Heart right ventricle (tissue), 16 donors: ENCODE data around the gene CBR4. TPM values are rescaled to one million over a fixed set of nuclear protein-coding genes. Genes with fewer than 3 reads are reported as not detected.

Source experiments
- ATAC-seq, 8 donors: fragments of 200-7000 bp; cut with Tn5 transposase; one replicate each; pipeline ENCODE4 v1.9.1; 2020; ENCODE audit warnings: mild to moderate bottlenecking in 8 of 8, moderate library complexity in 8 of 8, moderate number of reproducible peaks in 1 of 8
- DNase-seq, 2 donors: peaks; one replicate each; pipeline ENCODE4 v3.0.0-alpha.2; 2020
- H3K27ac ChIP-seq, 10 donors: fragments of 200-600 bp; sonication (generic) in 2 of 10; one replicate each; pipeline versions ENCODE4 v1.5.0 to v1.8.0; 2020 to 2022; ENCODE audit warnings: mild to moderate bottlenecking in 3 of 10
- H3K27me3 ChIP-seq, 7 donors: fragments of 200-600 bp; one replicate each; pipeline ENCODE4 v1.8.0; 2021 to 2022; ENCODE audit warnings: mild to moderate bottlenecking in 2 of 7
- H3K36me3 ChIP-seq, 9 donors: fragments of 200-600 bp; sonication (generic) in 1 of 9; one replicate each; pipeline versions ENCODE4 v1.5.0 to v1.8.0; 2020 to 2022; ENCODE audit warnings: mild to moderate bottlenecking in 2 of 9
- H3K4me1 ChIP-seq, 9 donors: fragments of 200-600 bp; sonication (generic) in 1 of 9; one replicate each; pipeline versions ENCODE4 v1.5.0 to v1.8.0; 2020 to 2022; ENCODE audit warnings: mild to moderate bottlenecking in 4 of 9
- H3K4me3 ChIP-seq, 10 donors: fragments of 200-600 bp; sonication (generic) in 2 of 10; one replicate each; pipeline versions ENCODE4 v1.5.0 to v1.8.0; 2020 to 2022; ENCODE audit warnings: mild to moderate bottlenecking in 7 of 10, moderate library complexity in 2 of 10
- H3K9me3 ChIP-seq, 11 donors: fragments of 200-600 bp in 10 of 11; sonication (generic) in 2 of 11; one replicate each; pipeline versions ENCODE4 v1.5.0 to v1.8.0; 2013 to 2022; ENCODE audit warnings: mild to moderate bottlenecking in 2 of 11, control low read depth in 1 of 11, moderate library complexity in 1 of 11
- CTCF ChIP-seq, 9 donors: fragments of 200-600 bp; sonication (generic) in 2 of 9; IDR thresholded peaks; one replicate each; pipeline versions ENCODE4 v1.5.0 to v1.8.0; 2021 to 2022; ENCODE audit warnings: antibody characterized with exemption in 9 of 9, mild to moderate bottlenecking in 5 of 9, moderate library complexity in 1 of 9
- whole genome bisulfite sequencing, 2 donors: extraction: QIAGEN DNeasy Blood & Tissue Kit; methylation state at CpG; one replicate each; pipeline ENCODE4 v1.1.7; 2013; ENCODE audit warnings: inconsistent platforms in 1 of 2; 5-methylcytosine and 5-hydroxymethylcytosine counted together
- intact Hi-C, 10 donors: fragments of 100-400 bp; cut with DNase I; formaldehyde crosslinking; loops; one replicate each; pipeline versions ENCODE4 v1.11.1 to v1.14.2; 2022
- polyA plus RNA-seq, 2 donors: library from polyadenylated mRNA; stranded (reverse); fragments of 200-250 nt; gene quantifications; one replicate each; pipeline ENCODE4 v1.2.3, GENCODE V29; 2013
- total RNA-seq, 10 donors: library from RNA; stranded (reverse); fragmentation: NEBNext Ultra II Directional in 3 of 10; extraction: Animal tissue kit (Norgen Biotek cat#: 25700) in 3 of 10; gene quantifications; one replicate each; pipeline versions ENCODE4 v1.2.1 to v1.2.4, GENCODE V29; 2021 to 2023
- donor health status: Arrhythmogenic right ventricular cardiomyopathy.
- donor health status: ischemic (EF 13 %, LVEDD 7.1; RV severe dilation, severe dysfunction).
- donor health status: healthy with polysubstance abuse.
- donor health status: DM: no; HTN: yes; CAD: no.
- donor health status: DM: no; HTN: no; CAD: no.
- donor health status: ischemic (EF 25% LVEDD 6.9; RV normal size, moderate dysfunction).
- donor health status: ischemic (EF 25% LVEDD 5.7; RV mildly dilated, moderate dysfunction).
- donor health status: healthy.
- donor health status: DM: yes; HTN: yes; CAD: no.
- donor health status: Ischemic cardiomyopathy.
- donor health status: ischemic (EF 35%, LVEDD 5.7; RV mildly dilated, moderate dysfunction).
- donor health status: nonischemic (EF 11% LVEDD 7.7; RV severe dilation, severe dysfunction).
- donor health status: DM: yes; HTN: yes; CAD: no.
- donor health status: PGD.
- donor health status: ischemic (EF 29% LVEDD 5.4; RV normal size, mild dysfunction).
- donor health status: nonischemic (EF 23%, LVEDD 6.1; RV moderate dilation, normal function).

Gene CBR4
- total and polyA plus RNA-seq, 12 donors, result 6.8 to 25.3 (median 22.2) TPM

GRCh38 chr4:168979338-168979737 lies 30.7 kb downstream of the CBR4 start:
- H3K36me3 ChIP-seq, result peaks cover 0 to 64% (median 15%) of the 10 kb centered on the region in 9 donors
- H3K27ac ChIP-seq, result no peak overlapping the region
- WGBS, 2 donors, result 92% methylated on average over 7 of the region's 7 CpGs
- no peaks in the 10 kb centered on the region for H3K27me3 ChIP-seq
- no peak overlapping the region for H3K4me3 ChIP-seq
- no peak for TF ChIP-seq CTCF (IDR thresholded peaks at IDR 0.05)
- ATAC-seq (no peak), DNase-seq (no peak)
- no peaks in the 10 kb centered on the region for H3K4me1 ChIP-seq
- H3K9me3 ChIP-seq, result peaks cover 0 to 41% (median 19%) of the 10 kb centered on the region in 11 donors
- intact Hi-C loops, result no loop called here

GRCh38 chr4:168978001-168978700 lies 31.9 kb downstream of the CBR4 start:
- ATAC-seq (no peak), DNase-seq (no peak)
- H3K4me1 ChIP-seq, result no peaks in the 10 kb centered on the region
- no peak for TF ChIP-seq CTCF (IDR thresholded peaks at IDR 0.05)
- intact Hi-C loops, result no loop called here
- 95 to 97% methylated on average over 1 of the region's 1 CpG for WGBS, 2 donors
- H3K36me3 ChIP-seq, result peaks cover 0 to 56% (median 15%) of the 10 kb centered on the region in 9 donors
- peaks cover 0 to 45% (median 20%) of the 10 kb centered on the region in 11 donors for H3K9me3 ChIP-seq
- no peak overlapping the region for H3K27ac ChIP-seq
- no peak overlapping the region for H3K4me3 ChIP-seq
- no peaks in the 10 kb centered on the region for H3K27me3 ChIP-seq

- no peak for DNase-seq
- Histone ChIP-seq H3K36me3 (peaks cover 0 to 30% (median 8%) of the 10 kb centered on the region in 9 donors), H3K4me3 (no peak overlapping the region), H3K27ac (no peak overlapping the region), H3K9me3 (peaks cover 0 to 62% (median 13%) of the 10 kb centered on the region in 11 donors), H3K4me1 (no peaks in the 10 kb centered on the region), H3K27me3 (no peaks in the 10 kb centered on the region)
- TF ChIP-seq CTCF (IDR thresholded peaks at IDR 0.05), result no peak
- ATAC-seq, result no peak
- intact Hi-C loops, result no loop called here
- WGBS, 2 donors, result 97 to 98% methylated on average over 4 of the region's 4 CpGs
Observed at GRCh38 chr4:168972596-168972995, 37.5 kb downstream of the CBR4 start.

GRCh38 chr4:168960716-168961115 lies 49.3 kb downstream of the CBR4 start:
- WGBS, 2 donors, result 95 to 97% methylated on average over 5 of the region's 5 CpGs
- H3K4me3 ChIP-seq, result no peak overlapping the region
- ATAC-seq (no peak), DNase-seq (no peak)
- H3K27ac ChIP-seq, result no peak overlapping the region
- H3K36me3 ChIP-seq, result no peaks in the 10 kb centered on the region
- H3K9me3 ChIP-seq, result peaks cover 0 to 13% (median 0%) of the 10 kb centered on the region in 11 donors
- H3K4me1 ChIP-seq, result no peaks in the 10 kb centered on the region
- intact Hi-C loops, result no loop called here
- no peaks in the 10 kb centered on the region for H3K27me3 ChIP-seq
- no peak for TF ChIP-seq CTCF (IDR thresholded peaks at IDR 0.05)
